CD14-positive monocyte (primary cell): ENCODE data around the gene GNPTG. TPM values are rescaled to one million over a fixed set of nuclear protein-coding genes. Genes with fewer than 3 reads are reported as not detected.

Experiments used
- DNase-seq, 3 donors: peaks; one replicate each; pipeline ENCODE4 v3.0.0-alpha.2; 2011 to 2022
- H2AFZ ChIP-seq: 2 replicates; pipeline ENCODE4 v1.6.0; 2012; ENCODE audit warnings: mild to moderate bottlenecking, low read depth, low read length, inconsistent platforms; ENCODE audit not compliant: insufficient read depth, poor library complexity, severe bottlenecking
- H3K27ac ChIP-seq, 2 donors: 1 replicate in 1 of 2; 2 replicates in 1 of 2; pipeline ENCODE4 v1.5.1; 2012 to 2013; ENCODE audit warnings: low read length in 2 of 2, control low read depth in 1 of 2, inconsistent platforms in 1 of 2, low read depth in 1 of 2, mild to moderate bottlenecking in 1 of 2
- H3K27me3 ChIP-seq, 2 donors: one replicate each; pipeline versions ENCODE4 v1.6.0 to v1.6.1; 2011 to 2013; ENCODE audit warnings: low read length in 2 of 2; ENCODE audit not compliant: control insufficient read depth in 2 of 2, insufficient read depth in 2 of 2
- H3K36me3 ChIP-seq, 2 donors: replicated peaks in 1 of 2; 1 replicate in 1 of 2; 2 replicates in 1 of 2; pipeline versions ENCODE4 v1.5.1 to v1.6.1; 2012 to 2013; ENCODE audit warnings: low read length in 2 of 2, control low read depth in 1 of 2, inconsistent platforms in 1 of 2, mild to moderate bottlenecking in 1 of 2; ENCODE audit not compliant: insufficient read depth in 2 of 2, control insufficient read depth in 1 of 2
- H3K4me1 ChIP-seq, 2 donors: 1 replicate in 1 of 2; 2 replicates in 1 of 2; pipeline versions ENCODE4 v1.5.1 to v1.6.1; 2012 to 2013; ENCODE audit warnings: low read length in 2 of 2, control low read depth in 1 of 2, inconsistent platforms in 1 of 2, mild to moderate bottlenecking in 1 of 2, moderate library complexity in 1 of 2; ENCODE audit not compliant: insufficient read depth in 2 of 2, control insufficient read depth in 1 of 2
- H3K4me2 ChIP-seq: replicated peaks from 2 replicates; pipeline ENCODE3; 2012; ENCODE audit warnings: low read length, moderate library complexity, mild to moderate bottlenecking; ENCODE audit not compliant: poor library complexity, severe bottlenecking; ENCODE audit errors: extremely low read depth
- H3K4me3 ChIP-seq, 3 experiments: fragments of 200-600 bp in 1 of 3; sonication (generic) in 1 of 3; replicated peaks in 1 of 3; 1 replicate in 2 of 3; 2 replicates in 1 of 3; pipeline ENCODE4 v1.5.1; 2011 to 2013; ENCODE audit warnings: low read length in 3 of 3, mild to moderate bottlenecking in 3 of 3, control low read depth in 2 of 3, low read depth in 2 of 3, inconsistent platforms in 1 of 3, moderate library complexity in 1 of 3
- H3K79me2 ChIP-seq: 2 replicates; pipeline ENCODE4 v1.6.0; 2012; ENCODE audit warnings: mild to moderate bottlenecking, control low read depth, inconsistent platforms, low read length, moderate library complexity; ENCODE audit not compliant: insufficient read depth
- H3K9ac ChIP-seq: 2 replicates; pipeline ENCODE4 v1.6.0; 2017; ENCODE audit warnings: low read length, mild to moderate bottlenecking; ENCODE audit not compliant: insufficient read depth, poor library complexity, severe bottlenecking
- H3K9me3 ChIP-seq, 2 donors: replicated peaks in 1 of 2; 1 replicate in 1 of 2; 2 replicates in 1 of 2; pipeline versions ENCODE4 v1.5.1 to v1.6.1; 2012 to 2013; ENCODE audit warnings: low read length in 2 of 2, control low read depth in 1 of 2; ENCODE audit not compliant: control insufficient read depth in 1 of 2, insufficient read depth in 1 of 2
- H4K20me1 ChIP-seq: 2 replicates; pipeline ENCODE4 v1.6.0; 2012; ENCODE audit warnings: mild to moderate bottlenecking, low read length, control low read depth, moderate library complexity; ENCODE audit not compliant: insufficient read depth
- H3K27ac Mint-ChIP-seq, 7 donors: one replicate each; pipeline ENCODE4 v1.8.0; 2020; ENCODE audit warnings: mild to moderate bottlenecking in 7 of 7, mixed read lengths in 7 of 7, moderate library complexity in 6 of 7, inconsistent platforms in 2 of 7
- H3K27me3 Mint-ChIP-seq, 3 donors: one replicate each; pipeline ENCODE4 v1.8.0; 2021 to 2022; ENCODE audit warnings: low read depth in 3 of 3, mild to moderate bottlenecking in 3 of 3, mixed read lengths in 3 of 3, moderate library complexity in 3 of 3, inconsistent platforms in 1 of 3
- H3K36me3 Mint-ChIP-seq, 2 donors: one replicate each; pipeline ENCODE4 v1.8.0; 2020; ENCODE audit warnings: mixed read lengths in 2 of 2, inconsistent platforms in 1 of 2, mild to moderate bottlenecking in 1 of 2
- H3K4me1 Mint-ChIP-seq: one replicate; pipeline ENCODE4 v1.8.0; 2020; ENCODE audit warnings: mild to moderate bottlenecking, mixed read lengths
- H3K4me3 Mint-ChIP-seq, 2 donors: one replicate each; pipeline ENCODE4 v1.8.0; 2020; ENCODE audit warnings: mild to moderate bottlenecking in 2 of 2, mixed read lengths in 2 of 2, moderate library complexity in 1 of 2
- H3K9me3 Mint-ChIP-seq, 7 donors: one replicate each; pipeline ENCODE4 v1.8.0; 2020 to 2022; ENCODE audit warnings: mixed read lengths in 7 of 7, mild to moderate bottlenecking in 6 of 7, moderate library complexity in 6 of 7, inconsistent platforms in 2 of 7
- WGBS: methylation state at CpG from one replicate; pipeline ENCODE4 v1.1.5; 2013; ENCODE audit warnings: missing lambda C conversion rate; ENCODE audit not compliant: insufficient coverage; 5-methylcytosine and 5-hydroxymethylcytosine counted together
- intact Hi-C, 2 donors: fragments of 100-400 bp; cut with micrococcal nuclease; formaldehyde crosslinking; loops; one replicate each; pipeline versions ENCODE4 v1.15.0 to v1.15.1; 2023
- polyA plus RNA-seq, 3 donors: library from polyadenylated mRNA; depleted of rRNA in 1 of 3; unstranded in 2 of 3; stranded (reverse) in 1 of 3; fragments of 300-500 nt in 2 of 3; fragments of >200 nt in 1 of 3; fragmentation: Illumina TruSeq in 2 of 3; gene quantifications; 1 replicate in 2 of 3; 2 replicates in 1 of 3; pipeline ENCODE4 v1.2.3, GENCODE V29; 2012 to 2021
- TF ChIP-seq, protein P1 (sequence below): fragments of 200-600 bp; IDR thresholded peaks from one replicate; pipeline ENCODE4 v1.8.0; 2022; ENCODE audit warnings: antibody characterized with exemption, mild to moderate bottlenecking

GNPTG gene
- polyA plus RNA-seq, 3 donors: 74.7 to 130 (median 82.5) TPM

DNA sequence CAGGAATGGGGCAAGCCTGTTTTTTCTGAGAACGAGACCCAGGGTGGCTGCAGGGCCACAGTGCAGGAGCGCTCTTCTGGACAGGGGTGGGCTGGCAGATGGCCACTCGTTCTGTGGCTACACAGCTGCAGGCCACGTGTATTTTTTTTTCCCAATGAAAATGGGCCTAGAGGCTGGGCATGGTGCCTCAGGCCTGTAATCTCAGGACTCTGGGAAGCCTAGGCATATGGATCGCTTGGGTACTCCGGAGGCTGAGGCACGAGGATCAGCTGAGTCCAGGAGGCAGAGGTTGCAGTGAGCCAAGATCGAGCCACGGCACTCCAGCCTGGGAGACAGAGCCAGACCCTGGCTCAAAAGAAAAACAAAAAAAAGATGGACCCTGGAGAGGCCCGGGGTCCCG lies 56.0 kb downstream of the GNPTG start:
- Histone ChIP-seq H3K4me2 (peak overlapping the region; percentile 94), H3K36me3 (peaks cover 29 to 73% of the 10 kb centered on the region in 2 donors), H2AFZ (no peak overlapping the region), H3K4me1 (peaks cover 9 to 12% of the 10 kb centered on the region in 2 donors), H4K20me1 (peaks cover 98% of the 10 kb centered on the region), H3K9me3 (no peaks in the 10 kb centered on the region), H3K9ac (no peak overlapping the region), H3K27me3 (no peaks in the 10 kb centered on the region), H3K4me3 (peak overlapping the region in 1 of 3 experiments; percentile 75), H3K27ac (no peak overlapping the region), H3K79me2 (peaks cover 54% of the 10 kb centered on the region)
- 56% methylated on average over 10 of the region's 11 CpGs for WGBS
- DNase-seq: no peak
- intact Hi-C loops: no loop called here
- H3K4me3 Mint-ChIP-seq: peak overlapping the region; percentile 62 to 73
- H3K4me1 Mint-ChIP-seq: peaks cover 8% of the 10 kb centered on the region
- peaks cover 0 to 1% (median 0%) of the 10 kb centered on the region in 3 donors for H3K27me3 Mint-ChIP-seq
- TF ChIP-seq, protein P1, sequence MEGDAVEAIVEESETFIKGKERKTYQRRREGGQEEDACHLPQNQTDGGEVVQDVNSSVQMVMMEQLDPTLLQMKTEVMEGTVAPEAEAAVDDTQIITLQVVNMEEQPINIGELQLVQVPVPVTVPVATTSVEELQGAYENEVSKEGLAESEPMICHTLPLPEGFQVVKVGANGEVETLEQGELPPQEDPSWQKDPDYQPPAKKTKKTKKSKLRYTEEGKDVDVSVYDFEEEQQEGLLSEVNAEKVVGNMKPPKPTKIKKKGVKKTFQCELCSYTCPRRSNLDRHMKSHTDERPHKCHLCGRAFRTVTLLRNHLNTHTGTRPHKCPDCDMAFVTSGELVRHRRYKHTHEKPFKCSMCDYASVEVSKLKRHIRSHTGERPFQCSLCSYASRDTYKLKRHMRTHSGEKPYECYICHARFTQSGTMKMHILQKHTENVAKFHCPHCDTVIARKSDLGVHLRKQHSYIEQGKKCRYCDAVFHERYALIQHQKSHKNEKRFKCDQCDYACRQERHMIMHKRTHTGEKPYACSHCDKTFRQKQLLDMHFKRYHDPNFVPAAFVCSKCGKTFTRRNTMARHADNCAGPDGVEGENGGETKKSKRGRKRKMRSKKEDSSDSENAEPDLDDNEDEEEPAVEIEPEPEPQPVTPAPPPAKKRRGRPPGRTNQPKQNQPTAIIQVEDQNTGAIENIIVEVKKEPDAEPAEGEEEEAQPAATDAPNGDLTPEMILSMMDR: no peak
- peak overlapping the region in 3 of 7 donors; percentile 22 to 80 (median 50) for H3K27ac Mint-ChIP-seq
- peaks cover 42 to 75% of the 10 kb centered on the region in 2 donors for H3K36me3 Mint-ChIP-seq
- no peaks in the 10 kb centered on the region for H3K9me3 Mint-ChIP-seq

DNA sequence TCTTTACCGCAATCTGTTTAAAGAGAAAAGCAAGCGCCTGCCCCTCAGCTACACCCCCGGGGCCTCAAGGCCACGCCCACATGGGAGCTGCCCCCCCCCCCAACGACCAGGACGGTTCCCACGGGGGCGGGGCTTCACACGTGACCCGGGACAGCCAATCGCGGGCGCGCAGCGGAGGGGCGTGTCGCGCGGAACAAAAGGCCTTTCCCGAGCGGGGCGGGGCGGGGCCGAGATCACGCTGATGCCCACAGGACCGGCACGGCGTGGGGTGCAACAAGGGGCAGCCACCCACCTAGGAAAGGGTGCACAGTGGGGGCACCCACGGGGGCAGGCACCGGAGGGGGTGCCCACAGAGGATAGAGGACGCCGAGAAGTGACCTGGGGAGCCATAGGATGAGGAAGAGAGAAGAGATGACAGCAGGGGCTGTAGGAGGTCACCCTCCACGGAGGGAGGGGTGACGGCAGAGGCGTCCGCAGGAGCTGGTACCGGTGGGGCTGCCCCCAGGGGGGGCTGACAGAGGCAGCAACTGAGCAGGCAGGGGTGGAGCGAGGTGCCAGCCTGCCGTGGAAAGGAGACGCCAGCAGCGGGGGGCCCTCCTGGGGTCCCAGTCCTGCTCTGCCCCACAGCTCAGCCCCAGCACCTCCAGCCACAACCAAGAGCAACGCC lies 56.6 kb downstream of the GNPTG start:
- peaks cover 26 to 69% of the 10 kb centered on the region in 2 donors for H3K36me3 ChIP-seq
- Mint-ChIP-seq H3K36me3 (peaks cover 38 to 72% of the 10 kb centered on the region in 2 donors), H3K4me3 (peak overlapping the region; percentile 73 to 87), H3K9me3 (no peaks in the 10 kb centered on the region), H3K4me1 (peaks cover 12% of the 10 kb centered on the region), H3K27ac (peak overlapping the region in 5 of 7 donors; percentile 22 to 68 (median 46)), H3K27me3 (peaks cover 0 to 1% (median 0%) of the 10 kb centered on the region in 3 donors)
- H4K20me1 ChIP-seq: peaks cover 98% of the 10 kb centered on the region
- DNase-seq: peak; percentile 83 to 88 (median 84)
- peak overlapping the region; percentile 32 for H3K9ac ChIP-seq
- intact Hi-C loops: no loop called here
- peak overlapping the region; percentile 46 for H2AFZ ChIP-seq
- TF ChIP-seq, protein P1: no peak
- no peaks in the 10 kb centered on the region for H3K9me3 ChIP-seq
- peaks cover 13 to 17% of the 10 kb centered on the region in 2 donors for H3K4me1 ChIP-seq
- H3K27me3 ChIP-seq: no peaks in the 10 kb centered on the region
- peak overlapping the region in 1 of 2 donors; percentile 51 for H3K27ac ChIP-seq
- H3K4me3 ChIP-seq: peak overlapping the region; percentile 5 to 75 (median 21)
- WGBS: under 1% methylated on average over 33 of the region's 42 CpGs
- H3K79me2 ChIP-seq: peaks cover 59% of the 10 kb centered on the region
- peak overlapping the region; percentile 94 for H3K4me2 ChIP-seq
